ENCODE results near the gene EPHB6. TPM values are rescaled to one million over a fixed set of nuclear protein-coding genes. Genes with fewer than 3 reads are reported as not detected.

Gene EPHB6
- total RNA-seq, 1 donor from 2014 or later, result 5.6 TPM

DNA sequence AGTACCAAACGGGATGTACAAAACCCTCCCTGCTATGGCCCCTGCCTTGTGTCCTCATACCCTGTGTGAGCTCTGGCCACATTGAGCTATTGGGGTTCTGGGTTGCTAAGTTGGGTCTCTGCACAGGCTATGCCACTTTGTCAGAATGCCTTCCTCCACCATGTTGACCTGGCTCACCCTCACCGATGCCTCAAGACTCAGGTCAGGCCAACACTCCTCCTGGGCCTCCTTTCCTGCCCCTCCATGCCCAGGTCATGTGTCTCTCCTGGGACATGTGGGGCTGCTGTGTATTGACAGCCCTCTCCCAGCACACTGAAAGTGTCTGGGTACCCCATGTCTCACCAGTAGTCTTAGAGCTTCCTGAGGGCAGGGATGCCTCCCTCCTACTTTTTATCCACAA lies 64.0 kb downstream of the EPHB6 start:
- no peaks in the 10 kb centered on the region for H3K9me3 Mint-ChIP-seq
- no peak overlapping the region for H3K27ac Mint-ChIP-seq
- peaks cover 8% of the 10 kb centered on the region for H3K27me3 Mint-ChIP-seq (ENCODE audit: insufficient read depth)
- no peaks in the 10 kb centered on the region for H3K4me1 Mint-ChIP-seq (ENCODE audit: low read depth)
- no peak for DNase-seq (ENCODE audit: low spot score)
- intact Hi-C loops (cut with micrococcal nuclease), result no loop called here
- H3K4me3 Mint-ChIP-seq, result no peak overlapping the region
- H3K36me3 Mint-ChIP-seq (ENCODE audit: low read depth), result no peaks in the 10 kb centered on the region

DNA sequence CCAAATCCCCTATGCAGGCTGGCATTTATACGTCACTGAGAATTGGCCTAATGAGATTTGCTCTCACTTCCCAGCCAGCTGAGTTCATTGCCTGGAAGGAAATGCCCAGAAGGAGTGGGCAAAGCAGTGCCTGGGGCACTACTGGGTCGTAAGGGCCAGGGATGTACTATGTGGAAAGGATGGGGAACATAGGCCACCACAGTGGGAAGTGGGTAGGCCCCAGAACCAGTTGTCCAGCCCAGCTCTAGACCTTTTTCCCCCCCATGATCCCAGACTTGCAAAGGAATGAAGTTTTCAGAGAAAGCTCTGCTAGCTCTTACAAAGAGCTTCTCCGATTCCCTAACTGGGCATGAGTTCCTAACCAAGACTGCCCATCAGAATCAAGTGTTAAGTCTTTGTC lies 64.8 kb downstream of the EPHB6 start:
- Mint-ChIP-seq H3K9me3 (no peaks in the 10 kb centered on the region), H3K4me1 (ENCODE audit: low read depth) (no peaks in the 10 kb centered on the region), H3K4me3 (no peak overlapping the region), H3K36me3 (ENCODE audit: low read depth) (no peaks in the 10 kb centered on the region), H3K27me3 (ENCODE audit: insufficient read depth) (peaks cover 4% of the 10 kb centered on the region), H3K27ac (no peak overlapping the region)
- intact Hi-C loops (cut with micrococcal nuclease), result no loop called here
- DNase-seq (ENCODE audit: low spot score), result no peak

Other genes starting within 250 kb of the EPHB6 start
- not detected in 2 replicates for gene PRSS1, start 105.6 kb upstream of the EPHB6 start, total RNA-seq
- not detected in 2 replicates for gene PRSS2, start 84.1 kb upstream of the EPHB6 start, total RNA-seq
- not detected in 2 replicates for gene TRPV6, start 30.7 kb downstream of the EPHB6 start, total RNA-seq
- gene TRPV5, start 78.7 kb downstream of the EPHB6 start, total RNA-seq, result not detected in 2 replicates
- gene LLCFC1, start 84.4 kb downstream of the EPHB6 start, total RNA-seq, result not detected in 2 replicates
- gene KEL, start 107.3 kb downstream of the EPHB6 start, total RNA-seq, result 0.49 TPM in 1 of 2 replicates, not detected in the other
- gene OR9A2, start 172.1 kb downstream of the EPHB6 start, total RNA-seq, result not detected in 2 replicates
- gene OR6V1, start 197.3 kb downstream of the EPHB6 start, total RNA-seq, result not detected in 2 replicates

Measured in activated T-helper 1 cell treated with anti-CD3 and anti-CD28 coated beads, Interleukin-12 subunit alpha, Interleukin-12 subunit beta, Interleukin-2, Interleukin-4 antibody, amounts not matched to agents 30 ng/mL and 10 ng/mL and 1 ng/mL, durations not matched to agents 14 hours and 24 hours and 36 hours (primary cell).